ENCODE data around the gene KIR2DL1.
"Not testable (repeated sequence)": the region's sequence is repeated elsewhere in the genome, so short reads cannot be mapped to it uniquely, and the experiment has no call there.

The KIR2DL1 gene

DNA sequence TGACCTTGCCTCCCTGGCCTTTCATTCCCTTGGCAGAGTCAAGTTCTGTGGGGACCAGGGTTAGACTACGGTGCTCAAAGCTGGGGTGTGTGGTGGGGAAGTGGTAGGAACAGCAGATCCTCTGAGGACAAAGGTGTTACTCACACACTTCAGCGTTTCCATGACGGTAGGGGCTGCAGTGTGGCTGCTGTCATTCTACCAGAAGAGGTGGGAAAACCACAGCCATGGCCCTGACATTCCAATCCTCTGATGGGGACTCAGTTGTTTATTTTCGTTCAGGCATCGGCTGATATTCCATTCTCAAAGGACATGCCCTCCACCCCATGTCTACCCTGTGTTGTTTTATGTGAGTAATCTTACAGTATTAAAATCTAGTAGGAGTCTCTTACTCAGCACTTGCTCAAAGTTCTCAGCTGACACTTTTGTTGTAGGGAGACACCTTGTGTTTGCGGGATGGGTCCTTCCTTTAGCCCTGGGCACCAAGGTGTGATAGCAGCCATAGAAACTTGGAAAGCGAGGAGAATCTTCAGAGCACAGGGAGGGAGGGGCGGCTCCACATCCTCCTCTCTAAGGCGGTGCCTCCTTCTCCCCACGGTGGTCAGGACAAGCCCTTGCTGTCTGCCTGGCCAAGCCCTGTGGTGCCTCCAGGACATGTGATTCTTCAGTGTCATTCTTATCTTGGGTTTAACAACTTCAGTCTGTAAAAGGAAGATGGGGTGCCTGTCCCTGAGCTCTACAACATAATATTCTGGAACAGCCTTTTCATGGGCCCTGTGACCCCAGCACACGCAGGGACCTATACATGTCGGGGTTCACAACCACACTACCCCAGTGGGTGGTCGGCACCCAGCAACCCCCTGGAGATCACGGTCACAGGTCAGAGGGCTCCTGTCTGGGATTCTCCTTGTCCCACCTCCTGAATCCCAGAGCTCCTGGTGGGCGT, 1.7 kb downstream of the KIR2DL1 start:
- DNase-seq: not testable (repeated sequence)

DNA sequence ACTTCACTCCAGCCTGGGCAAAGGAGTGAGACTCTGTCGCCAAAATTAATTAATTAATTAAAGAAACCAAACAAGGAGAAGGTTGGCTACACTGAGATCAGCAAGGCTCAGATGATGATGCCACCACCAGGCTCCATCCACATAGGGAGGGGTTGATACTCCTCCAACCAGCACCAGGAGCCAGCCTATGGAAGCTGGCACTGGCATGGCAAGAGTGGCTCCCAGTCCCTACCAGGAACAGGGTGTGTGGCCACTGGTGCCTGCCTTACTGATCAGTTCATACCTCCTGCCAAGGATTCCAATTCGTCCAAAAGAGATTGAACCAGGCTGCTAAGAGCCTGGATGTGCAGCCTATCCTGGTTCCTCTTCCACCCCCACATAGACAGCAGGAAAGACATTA, 3.1 kb downstream of the KIR2DL1 start:
- not testable (repeated sequence) for DNase-seq

GRCh38 chr19:54775095-54775815, 5.7 kb downstream of the KIR2DL1 start:
- not testable (repeated sequence) for DNase-seq

- DNase-seq: not testable (repeated sequence)
These were observed 6.2 kb downstream of the KIR2DL1 start for GRCh38 chr19:54775830-54776229.

DNA sequence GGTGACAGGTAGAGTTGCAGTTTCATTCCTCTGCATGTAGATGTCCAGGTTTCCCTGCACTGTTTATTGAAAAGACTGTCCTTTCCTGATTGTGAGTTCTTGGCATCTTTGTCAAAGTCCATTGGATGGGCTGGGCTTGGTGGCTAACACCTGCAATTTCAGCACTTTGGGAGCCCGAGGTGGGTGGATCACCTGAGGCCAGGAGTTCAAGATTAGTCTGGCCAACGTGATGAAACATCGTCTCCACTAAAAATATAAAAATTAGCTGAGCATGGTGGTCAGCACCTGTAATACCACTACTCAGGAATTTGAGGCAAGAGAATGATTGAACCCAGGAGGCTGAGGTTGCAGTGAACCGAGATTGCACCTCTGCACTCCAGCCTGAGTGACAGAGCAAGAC, 8.3 kb downstream of the KIR2DL1 start:
- DNase-seq: not testable (repeated sequence)

- not testable (repeated sequence) for DNase-seq
These were observed 9.3 kb downstream of the KIR2DL1 start for GRCh38 chr19:54778896-54779295.

- not testable (repeated sequence) for DNase-seq
These were observed 13.3 kb downstream of the KIR2DL1 start for GRCh38 chr19:54782916-54783315.

DNA sequence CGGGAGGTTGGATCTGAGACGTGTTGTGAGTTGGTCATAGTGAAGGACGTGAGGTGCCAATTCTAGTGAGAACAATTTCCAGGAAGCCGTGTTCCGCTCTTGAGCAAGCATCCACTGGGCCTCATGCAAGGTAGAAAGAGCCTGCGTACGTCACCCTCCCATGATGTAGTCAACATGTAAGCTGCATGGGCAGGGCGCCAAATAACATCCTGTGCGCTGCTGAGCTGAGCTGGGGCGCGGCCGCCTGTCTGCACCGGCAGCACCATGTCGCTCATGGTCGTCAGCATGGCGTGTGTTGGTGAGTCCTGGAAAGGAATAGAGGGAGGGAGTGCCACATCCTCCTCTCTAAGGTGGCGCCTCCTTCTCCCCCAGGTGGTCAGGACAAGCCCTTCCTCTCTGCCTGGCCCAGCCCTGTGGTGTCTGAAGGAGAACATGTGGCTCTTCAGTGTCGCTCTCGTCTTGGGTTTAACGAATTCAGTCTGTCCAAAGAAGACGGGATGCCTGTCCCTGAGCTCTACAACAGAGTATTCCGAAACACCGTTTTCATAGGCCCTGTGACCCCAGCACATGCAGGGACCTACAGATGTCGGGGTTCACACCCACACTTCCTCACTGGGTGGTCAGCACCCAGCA, 16.6 kb downstream of the KIR2DL1 start:
- DNase-seq: not testable (repeated sequence)

GRCh38 chr19:54788154-54788553, 18.6 kb downstream of the KIR2DL1 start:
- DNase-seq: not testable (repeated sequence)

DNA sequence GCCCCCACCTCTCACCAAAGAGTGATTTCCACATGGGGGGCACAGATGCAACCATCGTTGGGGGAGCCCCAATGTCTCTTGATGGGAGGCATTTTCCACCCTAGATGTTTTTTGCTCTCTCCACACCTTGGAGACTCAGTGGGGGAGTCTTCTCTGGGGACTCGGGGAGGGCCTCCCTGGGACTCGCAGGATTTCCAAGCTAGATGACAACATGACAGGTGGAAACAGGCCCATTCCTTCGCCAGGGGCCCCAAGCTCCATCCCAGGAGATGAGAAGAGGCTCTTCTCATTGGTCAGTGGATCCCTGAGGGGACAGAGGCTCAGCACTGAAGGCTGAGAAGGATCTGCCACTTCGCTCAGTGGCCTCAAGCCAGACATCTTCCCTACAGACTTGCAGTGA, 21.1 kb downstream of the KIR2DL1 start:
- no peak for DNase-seq

GRCh38 chr19:54791476-54791875, 21.9 kb downstream of the KIR2DL1 start:
- no peak for DNase-seq

DNA sequence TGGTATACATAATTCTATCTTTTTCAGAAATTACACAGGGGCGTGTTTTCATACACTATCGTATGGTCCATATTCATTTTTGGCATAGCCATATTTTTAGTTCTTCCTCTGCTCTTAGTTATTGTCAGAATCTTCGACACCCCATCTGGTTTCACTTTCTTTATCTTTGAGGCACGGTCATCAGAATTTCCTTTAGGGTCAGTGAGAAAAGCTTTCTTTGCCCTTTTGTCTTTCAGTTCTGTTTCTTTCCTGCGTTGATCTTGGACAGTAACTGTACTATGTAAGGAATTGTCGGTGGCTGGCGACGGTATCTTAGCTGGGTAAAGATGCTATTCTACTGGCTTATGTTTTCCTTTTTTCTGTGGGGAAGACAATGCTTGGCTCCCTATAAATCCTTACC, 23.2 kb downstream of the KIR2DL1 start:
- no peak for DNase-seq

DNA sequence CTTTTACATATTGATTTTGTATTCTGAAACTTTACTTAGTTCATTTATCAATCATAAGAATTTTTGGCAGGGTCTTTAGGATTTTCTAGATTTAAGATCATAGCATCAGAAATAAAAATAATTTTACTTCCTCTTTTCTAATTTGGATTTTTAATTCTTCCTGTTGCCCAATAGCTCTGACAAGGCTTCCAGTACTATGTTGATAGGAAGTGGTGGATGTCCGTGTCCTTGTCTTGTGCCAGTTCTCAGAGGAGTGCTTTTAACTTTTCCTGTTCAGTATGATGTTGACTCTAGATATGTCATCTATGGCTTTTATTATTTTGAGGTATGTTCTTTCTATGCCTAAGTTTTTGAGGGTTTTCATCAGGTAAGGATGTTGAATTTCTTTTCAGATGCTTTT, 26.2 kb downstream of the KIR2DL1 start:
- DNase-seq: no peak

DNA sequence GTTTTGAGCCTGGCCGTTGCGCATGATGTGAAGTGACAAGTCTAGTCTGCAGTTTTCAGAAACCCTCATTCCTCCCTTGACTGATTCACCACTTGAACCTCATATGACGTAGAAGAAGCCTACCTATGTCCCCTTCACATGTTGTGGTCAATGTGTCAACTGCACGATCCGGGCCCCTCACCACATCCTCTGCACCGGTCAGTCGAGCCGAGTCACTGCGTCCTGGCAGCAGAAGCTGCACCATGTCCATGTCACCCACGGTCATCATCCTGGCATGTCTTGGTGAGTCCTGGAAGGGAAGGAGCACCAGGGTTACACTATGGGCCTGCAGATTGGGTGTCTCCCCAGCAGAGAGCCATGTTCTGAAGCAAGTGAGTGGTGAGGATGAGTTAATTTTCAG, 33.8 kb downstream of the KIR2DL1 start, which contains the start of gene KIR2DL4:
KIR2DL4 (plus strand) TSS at position 201 of the 400 bp plus-strand sequence; CDS start at position 243, 42 bp downstream.
- DNase-seq: no peak

GRCh38 chr19:54804101-54804500, 34.5 kb downstream of the KIR2DL1 start:
- DNase-seq: no peak

DNA sequence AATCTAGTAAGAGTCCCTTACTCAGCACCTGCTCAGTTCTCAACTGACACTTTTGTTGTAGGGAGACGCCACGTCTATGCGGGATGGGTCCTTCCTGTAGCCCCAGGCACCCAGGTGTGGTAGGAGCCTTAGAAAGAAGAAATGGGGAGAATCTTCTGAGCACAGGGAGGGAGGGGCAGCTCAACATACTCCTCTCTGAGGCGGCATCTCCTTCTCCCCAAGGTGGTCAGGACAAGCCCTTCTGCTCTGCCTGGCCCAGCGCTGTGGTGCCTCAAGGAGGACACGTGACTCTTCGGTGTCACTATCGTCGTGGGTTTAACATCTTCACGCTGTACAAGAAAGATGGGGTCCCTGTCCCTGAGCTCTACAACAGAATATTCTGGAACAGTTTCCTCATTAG, 35.0 kb downstream of the KIR2DL1 start:
- DNase-seq: no peak

- no peak for DNase-seq
These were observed 36.3 kb downstream of the KIR2DL1 start for GRCh38 chr19:54805665-54806515.

GRCh38 chr19:54806516-54806838, 36.9 kb downstream of the KIR2DL1 start:
- no peak for DNase-seq

- DNase-seq: not testable (repeated sequence)
These were observed 45.0 kb downstream of the KIR2DL1 start for GRCh38 chr19:54814571-54814970.

- DNase-seq: not testable (repeated sequence)
These were observed 46.7 kb downstream of the KIR2DL1 start, which contains the start of gene KIR3DL1 for GRCh38 chr19:54816251-54816650. TSS of gene KIR3DL1 (plus strand) at chr19:54816468.
